Fibroblast of upper back skin (primary cell): ENCODE measurements around the gene TEAD1.

Experiments used
- DNase-seq: peaks from one replicate; pipeline ENCODE4 v3.0.0-alpha.2; 2013

TEAD1 gene

GRCh38 chr11:12918667-12919066 is 244.4 kb downstream of the TEAD1 start:
- DNase-seq, result no peak

GRCh38 chr11:12922418-12922817 is 248.2 kb downstream of the TEAD1 start:
- DNase-seq, result peak; percentile 70

GRCh38 chr11:12922980-12923507 is 248.8 kb downstream of the TEAD1 start:
- DNase-seq, result peak; percentile 66

- DNase-seq, result no peak
These were observed 250.4 kb downstream of the TEAD1 start for GRCh38 chr11:12924650-12925049.

- DNase-seq, result no peak
These were observed 251.3 kb downstream of the TEAD1 start for GRCh38 chr11:12925520-12925919.

GRCh38 chr11:12927221-12927620 is 253.0 kb downstream of the TEAD1 start:
- DNase-seq, result peak; percentile 52

- no peak for DNase-seq
These were observed 253.7 kb downstream of the TEAD1 start for GRCh38 chr11:12927886-12928285.

GRCh38 chr11:12930850-12931249 is 256.6 kb downstream of the TEAD1 start:
- DNase-seq, result peak; percentile 47

- DNase-seq, result no peak
These were observed 258.3 kb downstream of the TEAD1 start for GRCh38 chr11:12932485-12932884.

- no peak for DNase-seq
These were observed 262.0 kb downstream of the TEAD1 start for GRCh38 chr11:12936200-12936599.

GRCh38 chr11:12938590-12939247 is 264.5 kb downstream of the TEAD1 start:
- no peak for DNase-seq

- no peak for DNase-seq
These were observed 267.4 kb downstream of the TEAD1 start for GRCh38 chr11:12941671-12942070.

- DNase-seq, result no peak
These were observed 267.9 kb downstream of the TEAD1 start for GRCh38 chr11:12942157-12942556.

- DNase-seq, result no peak
These were observed 269.1 kb downstream of the TEAD1 start for GRCh38 chr11:12943311-12943710.

- no peak for DNase-seq
These were observed 270.7 kb downstream of the TEAD1 start for GRCh38 chr11:12944889-12945288.

GRCh38 chr11:12949453-12949852 is 275.2 kb downstream of the TEAD1 start:
- no peak for DNase-seq

GRCh38 chr11:12950670-12951069 is 276.4 kb downstream of the TEAD1 start:
- peak; percentile 62 for DNase-seq

GRCh38 chr11:12951376-12951775 is 277.2 kb downstream of the TEAD1 start:
- no peak for DNase-seq

GRCh38 chr11:12952094-12952493 is 277.9 kb downstream of the TEAD1 start:
- DNase-seq, result no peak

- no peak for DNase-seq
These were observed 284.8 kb downstream of the TEAD1 start for GRCh38 chr11:12958986-12959385.

- DNase-seq, result peak; percentile 43
These were observed 287.4 kb downstream of the TEAD1 start for GRCh38 chr11:12961615-12962014.

- DNase-seq, result no peak
These were observed 288.1 kb downstream of the TEAD1 start for GRCh38 chr11:12962306-12962705.

- DNase-seq, result no peak
These were observed 288.8 kb downstream of the TEAD1 start for GRCh38 chr11:12963051-12963450.

- DNase-seq, result peak; percentile 68
These were observed 289.7 kb downstream of the TEAD1 start for GRCh38 chr11:12963792-12964536.
